Measurements from ENCODE around the gene TPSAB1. TPM values are rescaled to one million over a fixed set of nuclear protein-coding genes. Genes with fewer than 3 reads are reported as not detected.

Gene TPSAB1
- total RNA-seq, 1 donor from 2014 or later = not detected

- H3K27me3 Mint-ChIP-seq = no peaks in the 10 kb centered on the region
These were observed 28.8 kb upstream of the TPSAB1 start for GRCh38 chr16:1211451-1212268.

GRCh38 chr16:1212616-1213194, 27.8 kb upstream of the TPSAB1 start:
- DNase-seq (ENCODE audit: low spot score, unreplicated experiment) = no peak
- Mint-ChIP-seq H3K4me1 (ENCODE audit: low read depth) (no peaks in the 10 kb centered on the region), H3K9me3 (ENCODE audit: low read depth) (no peaks in the 10 kb centered on the region), H3K36me3 (ENCODE audit: insufficient read depth) (no peaks in the 10 kb centered on the region), H3K4me3 (ENCODE audit: low read depth) (no peak overlapping the region), H3K27me3 (no peaks in the 10 kb centered on the region), H3K27ac (no peak overlapping the region)
- TF ChIP-seq, protein P1, sequence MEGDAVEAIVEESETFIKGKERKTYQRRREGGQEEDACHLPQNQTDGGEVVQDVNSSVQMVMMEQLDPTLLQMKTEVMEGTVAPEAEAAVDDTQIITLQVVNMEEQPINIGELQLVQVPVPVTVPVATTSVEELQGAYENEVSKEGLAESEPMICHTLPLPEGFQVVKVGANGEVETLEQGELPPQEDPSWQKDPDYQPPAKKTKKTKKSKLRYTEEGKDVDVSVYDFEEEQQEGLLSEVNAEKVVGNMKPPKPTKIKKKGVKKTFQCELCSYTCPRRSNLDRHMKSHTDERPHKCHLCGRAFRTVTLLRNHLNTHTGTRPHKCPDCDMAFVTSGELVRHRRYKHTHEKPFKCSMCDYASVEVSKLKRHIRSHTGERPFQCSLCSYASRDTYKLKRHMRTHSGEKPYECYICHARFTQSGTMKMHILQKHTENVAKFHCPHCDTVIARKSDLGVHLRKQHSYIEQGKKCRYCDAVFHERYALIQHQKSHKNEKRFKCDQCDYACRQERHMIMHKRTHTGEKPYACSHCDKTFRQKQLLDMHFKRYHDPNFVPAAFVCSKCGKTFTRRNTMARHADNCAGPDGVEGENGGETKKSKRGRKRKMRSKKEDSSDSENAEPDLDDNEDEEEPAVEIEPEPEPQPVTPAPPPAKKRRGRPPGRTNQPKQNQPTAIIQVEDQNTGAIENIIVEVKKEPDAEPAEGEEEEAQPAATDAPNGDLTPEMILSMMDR (IDR thresholded peaks at IDR 0.05; ENCODE audit: unreplicated experiment) = no peak

More at GRCh38 chr16:1211451-1212268, 28.8 kb upstream of the TPSAB1 start:
- TF ChIP-seq, protein P1 (IDR thresholded peaks at IDR 0.05; ENCODE audit: unreplicated experiment) = no peak
- Mint-ChIP-seq H3K4me1 (ENCODE audit: low read depth) (no peaks in the 10 kb centered on the region), H3K36me3 (ENCODE audit: insufficient read depth) (no peaks in the 10 kb centered on the region), H3K4me3 (ENCODE audit: low read depth) (no peak overlapping the region), H3K27ac (no peak overlapping the region), H3K9me3 (ENCODE audit: low read depth) (no peaks in the 10 kb centered on the region)
- DNase-seq (ENCODE audit: low spot score, unreplicated experiment) = no peak

- no peak for DNase-seq (ENCODE audit: low spot score, unreplicated experiment)
- Mint-ChIP-seq H3K4me3 (ENCODE audit: low read depth) (no peak overlapping the region), H3K4me1 (ENCODE audit: low read depth) (no peaks in the 10 kb centered on the region), H3K9me3 (ENCODE audit: low read depth) (no peaks in the 10 kb centered on the region), H3K27me3 (no peaks in the 10 kb centered on the region), H3K27ac (no peak overlapping the region), H3K36me3 (ENCODE audit: insufficient read depth) (no peaks in the 10 kb centered on the region)
- TF ChIP-seq, protein P1 (IDR thresholded peaks at IDR 0.05; ENCODE audit: unreplicated experiment) = no peak
These were observed 27.3 kb upstream of the TPSAB1 start for GRCh38 chr16:1213231-1213630.

- no peak overlapping the region for H3K27ac Mint-ChIP-seq
- no peaks in the 10 kb centered on the region for H3K36me3 Mint-ChIP-seq (ENCODE audit: insufficient read depth)
- H3K4me1 Mint-ChIP-seq (ENCODE audit: low read depth) = no peaks in the 10 kb centered on the region
- no peak overlapping the region for H3K4me3 Mint-ChIP-seq (ENCODE audit: low read depth)
- no peaks in the 10 kb centered on the region for H3K9me3 Mint-ChIP-seq (ENCODE audit: low read depth)
- DNase-seq (ENCODE audit: low spot score, unreplicated experiment) = no peak
- TF ChIP-seq, protein P1 (IDR thresholded peaks at IDR 0.05; ENCODE audit: unreplicated experiment) = no peak
- H3K27me3 Mint-ChIP-seq = no peaks in the 10 kb centered on the region
These were observed 26.6 kb upstream of the TPSAB1 start for GRCh38 chr16:1213796-1214372.

- no peak overlapping the region for H3K4me3 Mint-ChIP-seq (ENCODE audit: low read depth)
- no peak overlapping the region for H3K27ac Mint-ChIP-seq
- TF ChIP-seq, protein P1 (IDR thresholded peaks at IDR 0.05; ENCODE audit: unreplicated experiment) = no peak
- H3K9me3 Mint-ChIP-seq (ENCODE audit: low read depth) = no peaks in the 10 kb centered on the region
- no peak for DNase-seq (ENCODE audit: low spot score, unreplicated experiment)
- no peaks in the 10 kb centered on the region for H3K4me1 Mint-ChIP-seq (ENCODE audit: low read depth)
- no peaks in the 10 kb centered on the region for H3K27me3 Mint-ChIP-seq
- H3K36me3 Mint-ChIP-seq (ENCODE audit: insufficient read depth) = no peaks in the 10 kb centered on the region
These were observed 25.8 kb upstream of the TPSAB1 start for GRCh38 chr16:1214719-1215118.
